GM12865 (cell line): ENCODE results near the gene ABHD16A.

Experiments used
- DNase-seq: peaks from one replicate; pipeline ENCODE4 v3.0.0; 2010; ENCODE audit warnings: low read depth
- H3K4me3 ChIP-seq: 2 replicates; pipeline ENCODE4 v1.5.1; 2011; ENCODE audit warnings: mild to moderate bottlenecking, low read depth, low read length, control low read depth
- TF ChIP-seq, protein P1 (sequence below): IDR thresholded peaks from 2 replicates; pipeline ENCODE4 v1.5.1; 2011; ENCODE audit warnings: low read length, control low read depth, low read depth, inconsistent platforms; ENCODE audit not compliant: insufficient read depth; ENCODE audit errors: missing control alignments

ABHD16A gene

GRCh38 chr6:31719001-31719400 lies 15.9 kb upstream of the ABHD16A start:
- no peak overlapping the region for H3K4me3 ChIP-seq
- DNase-seq, result no peak
- TF ChIP-seq, protein P1, sequence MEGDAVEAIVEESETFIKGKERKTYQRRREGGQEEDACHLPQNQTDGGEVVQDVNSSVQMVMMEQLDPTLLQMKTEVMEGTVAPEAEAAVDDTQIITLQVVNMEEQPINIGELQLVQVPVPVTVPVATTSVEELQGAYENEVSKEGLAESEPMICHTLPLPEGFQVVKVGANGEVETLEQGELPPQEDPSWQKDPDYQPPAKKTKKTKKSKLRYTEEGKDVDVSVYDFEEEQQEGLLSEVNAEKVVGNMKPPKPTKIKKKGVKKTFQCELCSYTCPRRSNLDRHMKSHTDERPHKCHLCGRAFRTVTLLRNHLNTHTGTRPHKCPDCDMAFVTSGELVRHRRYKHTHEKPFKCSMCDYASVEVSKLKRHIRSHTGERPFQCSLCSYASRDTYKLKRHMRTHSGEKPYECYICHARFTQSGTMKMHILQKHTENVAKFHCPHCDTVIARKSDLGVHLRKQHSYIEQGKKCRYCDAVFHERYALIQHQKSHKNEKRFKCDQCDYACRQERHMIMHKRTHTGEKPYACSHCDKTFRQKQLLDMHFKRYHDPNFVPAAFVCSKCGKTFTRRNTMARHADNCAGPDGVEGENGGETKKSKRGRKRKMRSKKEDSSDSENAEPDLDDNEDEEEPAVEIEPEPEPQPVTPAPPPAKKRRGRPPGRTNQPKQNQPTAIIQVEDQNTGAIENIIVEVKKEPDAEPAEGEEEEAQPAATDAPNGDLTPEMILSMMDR, result no peak

DNA sequence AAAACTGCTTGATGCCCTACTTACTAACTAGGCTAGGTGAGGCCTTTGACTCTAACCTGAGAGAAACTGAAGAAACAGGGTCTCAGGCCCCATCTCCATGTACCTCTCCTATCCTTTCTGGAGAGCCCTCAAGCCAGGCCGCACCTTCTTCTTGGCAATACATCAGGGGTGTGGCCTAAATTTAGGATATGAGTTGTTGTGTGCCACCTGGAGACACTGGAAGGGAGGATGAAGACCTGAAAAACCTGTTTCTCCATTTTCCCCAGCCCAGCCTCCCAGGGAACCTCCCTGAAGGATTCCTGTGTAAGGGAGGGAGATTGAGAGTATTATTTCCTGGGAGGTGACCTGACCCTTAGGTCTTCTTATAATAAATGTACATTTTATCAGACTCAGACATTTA lies 15.1 kb upstream of the ABHD16A start:
- no peak overlapping the region for H3K4me3 ChIP-seq
- DNase-seq, result no peak
- TF ChIP-seq, protein P1, result no peak

DNA sequence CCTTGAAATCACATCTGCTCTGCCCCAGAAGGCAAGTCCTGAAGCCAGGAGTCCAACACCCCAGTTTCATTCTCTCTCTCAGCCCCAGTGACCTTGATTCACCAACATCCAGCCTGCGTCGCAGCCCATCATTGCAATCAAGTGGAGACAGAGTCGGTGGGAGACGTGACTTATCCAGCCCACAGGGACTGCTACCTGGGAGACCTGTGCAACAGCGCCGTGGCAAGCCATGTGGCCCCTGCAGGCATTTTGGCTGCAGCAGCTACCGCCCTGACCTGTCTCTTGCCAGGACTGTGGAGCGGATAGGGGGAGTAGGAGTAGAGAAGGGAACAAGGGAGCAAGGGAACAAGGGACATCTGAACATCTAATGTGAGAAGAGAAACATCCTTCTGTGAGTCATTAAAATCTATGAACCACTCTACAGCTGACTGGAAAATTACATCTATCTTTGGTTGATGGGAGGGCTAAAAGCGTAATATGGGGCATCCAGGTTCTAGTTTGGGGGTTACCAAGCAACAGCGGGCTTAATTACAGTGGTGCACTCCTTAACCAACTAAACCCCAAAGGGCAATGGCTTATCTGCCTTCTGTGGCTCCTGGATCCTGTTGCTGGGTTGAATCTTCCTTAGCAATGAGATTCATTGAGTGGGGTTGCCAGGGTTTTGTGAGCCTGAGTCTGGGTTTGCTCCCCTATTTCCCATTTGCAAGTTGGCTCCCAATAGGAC lies 14.5 kb upstream of the ABHD16A start:
- DNase-seq, result no peak
- TF ChIP-seq, protein P1, result no peak
- H3K4me3 ChIP-seq, result no peak overlapping the region

GRCh38 chr6:31715022-31715958 lies 12.2 kb upstream of the ABHD16A start, which contains the start of gene LY6G6D:
TSS of gene LY6G6D (plus strand) at chr6:31715348. CDS start at chr6:31715356, 8 bp downstream.
- TF ChIP-seq, protein P1, result no peak
- H3K4me3 ChIP-seq, result no peak within 1 kb of the TSS
- DNase-seq, result no peak

DNA sequence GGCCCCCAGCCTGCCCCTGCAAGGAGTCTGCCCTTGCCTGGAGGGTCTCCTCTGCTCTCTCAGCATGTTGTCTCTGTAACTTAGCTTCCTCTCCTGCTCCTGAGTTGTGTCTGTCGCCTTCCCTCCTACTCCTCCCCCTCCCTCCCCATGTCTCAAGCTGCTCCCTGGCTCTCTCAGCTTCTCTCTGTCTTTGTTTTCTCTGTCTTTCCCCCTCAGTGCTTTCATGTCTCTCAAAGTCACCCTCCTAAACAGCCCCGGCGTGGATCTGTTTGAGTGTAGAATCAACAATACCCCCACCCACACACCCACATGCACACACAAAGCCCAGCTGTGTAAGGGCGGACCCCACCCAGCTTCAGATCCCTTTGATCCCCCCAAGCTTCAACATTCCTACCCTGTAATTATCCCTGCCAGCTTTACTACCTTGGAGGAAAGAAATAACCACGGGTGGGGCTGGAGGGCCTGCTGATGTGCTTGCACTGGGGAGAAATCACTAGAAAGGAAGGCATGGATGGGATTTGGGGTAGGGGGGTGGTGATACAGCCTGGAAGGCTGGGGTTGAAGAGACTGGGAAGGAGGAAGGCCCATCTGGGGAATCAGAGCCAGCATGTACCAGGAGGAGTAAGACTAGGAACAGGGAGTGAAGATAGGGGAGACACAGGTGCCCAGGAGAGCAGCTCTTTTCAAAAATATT lies 11.0 kb upstream of the ABHD16A start:
- TF ChIP-seq, protein P1, result no peak
- H3K4me3 ChIP-seq, result no peak overlapping the region
- DNase-seq, result no peak

DNA sequence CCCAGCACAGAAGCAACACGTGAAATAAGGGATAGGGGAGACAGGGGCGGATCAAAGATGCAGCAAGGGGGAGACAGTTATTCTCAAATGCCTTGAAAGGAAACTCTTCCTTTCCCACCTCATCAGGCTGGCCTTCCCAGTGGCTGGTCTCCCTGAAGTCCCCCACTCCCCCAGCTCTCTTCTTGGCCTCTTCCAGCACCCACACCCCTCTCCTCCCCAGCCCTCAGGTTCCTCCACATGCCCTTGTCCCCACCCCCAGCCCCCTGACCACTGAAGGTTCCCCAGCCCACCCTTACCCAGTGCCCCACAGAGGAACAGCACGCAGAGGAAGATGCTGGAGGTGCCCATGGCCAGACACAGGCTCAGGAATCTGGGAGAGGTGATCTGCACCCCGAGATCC lies 10.3 kb upstream of the ABHD16A start:
- DNase-seq, result no peak
- H3K4me3 ChIP-seq, result no peak overlapping the region
- TF ChIP-seq, protein P1, result no peak
